IPS-NIHi7 (cell line): Measurements from ENCODE around the gene CHMP6.

ENCODE experiments used
- DNase-seq: peaks from one replicate; pipeline ENCODE4 v3.0.0; 2012; ENCODE audit warnings: mixed read lengths; ENCODE audit errors: extremely low spot score

Gene CHMP6

DNA sequence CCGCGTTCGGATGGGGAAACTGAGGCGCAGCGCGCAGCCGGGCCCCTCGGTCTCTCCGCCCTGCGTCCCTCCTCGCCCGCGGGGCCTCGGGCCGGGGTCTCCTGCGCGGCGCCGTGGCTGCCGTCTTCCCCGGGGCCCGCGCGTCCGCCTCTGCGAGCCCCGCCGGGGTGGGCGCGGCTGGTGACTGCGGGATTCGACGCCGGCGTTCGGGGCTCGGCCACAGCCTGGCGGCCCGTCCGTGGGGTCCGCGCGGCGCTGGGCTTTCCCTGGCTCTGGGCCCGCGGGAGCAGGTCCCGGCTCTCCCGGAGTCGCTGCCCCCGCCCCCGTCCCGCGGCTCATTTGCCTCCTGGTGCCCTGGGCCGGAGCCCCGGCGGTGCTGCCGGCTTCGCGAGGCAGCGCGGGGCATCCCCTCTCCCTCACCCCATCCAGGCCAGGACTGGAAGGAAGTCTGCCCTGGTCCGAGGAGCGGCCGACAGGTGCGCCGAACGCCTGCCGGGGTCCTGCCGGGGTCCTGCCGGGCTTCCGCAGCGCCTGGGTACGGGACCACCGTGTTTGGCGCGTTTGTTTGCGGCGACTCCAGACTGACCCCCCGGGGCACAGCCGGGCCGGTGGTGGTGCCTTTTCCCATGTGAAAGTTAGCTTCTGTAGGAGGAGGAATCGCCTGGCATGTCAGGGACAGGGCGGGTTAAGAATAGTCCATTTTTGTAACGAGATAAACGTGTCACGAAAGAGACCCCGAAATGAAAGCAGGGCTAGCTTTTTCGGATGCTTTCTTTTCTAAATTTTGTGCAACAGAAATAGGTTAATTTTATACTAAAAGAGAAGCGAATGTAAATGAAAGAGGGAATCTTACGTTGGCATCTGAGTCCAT lies 671 bp downstream of the CHMP6 start:
- peak; percentile 58 for DNase-seq

DNA sequence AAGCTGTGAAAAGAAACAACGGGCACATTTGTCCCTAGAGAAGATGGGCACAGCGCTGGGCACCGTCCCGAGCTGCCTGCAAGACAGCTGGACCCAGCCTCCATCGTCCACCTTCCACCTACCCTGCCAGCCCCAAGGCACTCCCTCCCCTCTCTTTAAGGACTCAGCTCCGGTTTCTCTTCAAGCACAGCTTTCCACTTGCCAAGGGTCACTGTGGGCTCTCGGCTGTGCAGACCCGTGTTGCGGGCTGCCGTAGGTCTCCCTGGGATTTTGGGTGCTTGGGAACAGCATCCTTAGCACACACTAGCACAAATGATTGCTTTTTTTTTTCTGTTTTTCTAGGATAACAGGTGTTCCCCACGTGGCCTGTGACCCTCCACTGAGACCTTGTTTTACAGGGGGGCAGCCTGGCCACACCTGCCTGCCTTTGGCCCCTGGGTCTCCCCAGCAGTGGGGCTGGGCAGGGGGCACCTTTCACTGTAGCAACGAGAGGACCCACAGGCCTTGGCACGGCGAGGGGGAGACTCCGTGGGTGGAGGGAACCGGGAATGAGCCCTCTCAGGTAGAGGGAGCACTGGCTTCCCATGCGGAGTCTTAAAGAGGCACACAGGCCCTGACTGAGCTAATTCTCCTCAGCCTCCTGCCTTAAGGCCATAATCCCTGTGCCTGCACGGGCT lies 1.4 kb downstream of the CHMP6 start:
- DNase-seq, result peak; percentile 3

DNA sequence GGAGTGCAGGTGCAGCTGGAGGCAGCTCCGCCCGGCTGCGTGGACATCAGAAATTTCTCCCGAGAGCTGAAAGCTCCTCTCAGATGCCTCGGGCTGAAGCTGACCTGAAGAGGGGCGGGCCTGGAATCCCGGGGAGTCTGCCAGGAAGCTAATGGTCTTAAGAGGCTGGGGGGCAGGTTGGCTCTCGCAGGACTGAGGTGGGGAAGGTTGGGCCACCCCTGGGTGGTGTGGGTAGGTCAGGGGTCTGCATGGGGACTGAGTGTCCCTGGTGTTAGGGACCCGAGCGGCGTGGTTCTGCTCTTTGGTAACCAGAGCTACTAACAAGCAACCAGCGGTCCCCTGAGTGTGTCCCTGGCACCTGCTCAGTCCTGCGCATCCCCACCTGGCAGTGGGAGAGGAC lies 3.5 kb downstream of the CHMP6 start:
- DNase-seq, result no peak

DNA sequence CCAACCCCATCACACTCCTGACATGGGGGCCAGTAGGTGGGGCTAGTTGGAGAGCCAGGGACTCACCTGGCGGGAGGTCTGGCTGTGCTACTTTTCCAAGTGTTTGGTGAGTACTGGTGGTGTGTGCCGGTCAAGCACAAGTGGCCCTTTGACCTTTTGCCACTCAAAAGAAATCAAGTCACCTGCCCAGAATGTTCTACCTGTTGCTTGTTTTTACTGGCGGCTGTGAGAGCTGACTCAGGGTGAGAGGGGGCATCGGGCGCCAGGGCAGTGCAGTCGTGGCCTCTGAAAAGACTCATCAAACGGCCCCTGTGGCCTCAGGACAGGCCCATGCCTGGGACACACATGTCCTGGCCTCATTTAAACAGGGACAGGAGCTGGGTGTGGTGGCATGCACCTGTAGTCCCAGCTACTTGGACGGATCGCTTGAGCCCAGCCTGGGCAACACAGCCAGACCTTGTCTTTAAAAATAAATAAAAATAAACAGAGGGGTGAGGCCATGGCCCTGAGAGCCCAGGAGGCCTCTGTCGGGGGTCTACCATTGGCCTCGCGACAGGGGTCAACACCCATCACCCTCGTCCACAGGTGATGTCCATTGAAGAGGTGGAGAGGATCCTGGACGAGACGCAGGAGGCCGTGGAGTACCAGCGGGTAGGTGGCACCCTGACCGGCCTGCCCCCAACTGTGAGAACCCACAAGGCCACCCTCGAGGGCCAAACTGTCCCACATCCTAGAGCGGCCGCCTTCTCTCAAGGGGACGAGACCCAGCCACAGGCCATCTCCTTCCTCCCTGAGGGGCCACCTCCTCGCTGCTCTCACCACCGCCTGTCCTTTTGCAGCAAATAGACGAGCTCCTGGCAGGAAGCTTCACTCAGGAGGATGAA lies 5.0 kb downstream of the CHMP6 start:
- no peak for DNase-seq

DNA sequence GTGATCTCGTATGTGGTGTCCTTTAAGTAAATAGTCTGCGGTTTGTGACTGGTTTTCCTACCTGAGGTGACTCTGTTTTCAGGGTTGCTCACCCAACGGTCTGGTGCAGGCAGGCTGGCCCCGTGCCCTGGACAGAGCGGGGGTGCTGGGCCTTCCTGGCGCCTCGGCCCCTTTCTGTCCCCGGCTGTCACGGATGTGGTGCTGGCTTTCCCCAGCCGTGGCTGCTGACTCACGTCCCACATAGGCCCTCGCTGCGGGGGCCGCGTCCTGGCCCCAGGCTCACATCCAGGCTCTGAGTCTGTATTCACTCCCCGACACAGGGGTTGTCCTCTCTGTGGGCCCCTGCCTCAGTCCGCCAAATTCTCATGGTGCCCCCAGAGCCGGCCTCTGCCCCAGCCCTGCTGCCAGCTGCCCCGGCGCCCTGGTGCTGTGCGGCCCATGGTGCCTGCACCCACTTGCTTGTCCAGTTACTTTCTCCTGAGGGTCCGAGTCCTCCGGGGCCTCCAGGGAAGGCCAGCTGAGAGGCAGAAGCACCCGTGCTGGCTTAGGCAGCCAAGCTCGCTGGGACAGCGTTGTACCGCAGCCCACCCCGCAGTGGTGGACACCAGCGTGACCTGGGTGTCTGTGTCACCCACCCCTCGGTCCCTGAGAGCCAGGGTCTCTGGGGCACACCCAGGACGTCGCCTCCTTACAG lies 5.9 kb downstream of the CHMP6 start:
- no peak for DNase-seq

DNA sequence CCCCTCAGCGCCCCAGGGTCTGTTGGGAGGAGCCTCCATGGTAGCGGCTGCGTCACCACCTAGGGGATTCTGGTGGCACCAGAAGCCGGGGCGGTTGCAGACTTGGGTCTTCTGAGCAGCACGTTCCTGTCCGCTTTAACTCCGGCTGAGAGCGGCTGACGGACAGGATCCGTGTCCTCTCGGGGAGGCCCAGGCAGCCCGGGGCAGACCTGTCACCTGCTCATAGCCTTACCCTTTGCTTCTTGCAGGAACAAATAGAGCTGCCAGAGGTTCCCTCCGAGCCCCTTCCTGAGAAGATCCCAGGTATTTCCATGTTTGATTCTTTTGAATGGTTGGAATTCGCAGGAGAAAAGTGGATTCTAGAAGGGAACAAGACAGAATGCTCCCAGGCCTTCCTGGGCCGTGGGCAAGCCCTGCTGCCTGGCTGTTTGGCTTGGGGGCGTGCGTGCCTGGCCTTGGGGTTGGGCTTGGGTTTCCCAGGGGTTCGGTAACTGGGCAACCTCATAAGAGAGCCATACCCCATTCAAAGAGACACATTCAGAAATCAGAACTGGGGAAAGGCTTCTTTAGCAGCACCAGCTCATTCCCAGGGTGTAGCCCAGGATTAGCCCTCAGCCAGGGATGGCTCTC lies 6.6 kb downstream of the CHMP6 start:
- no peak for DNase-seq

DNA sequence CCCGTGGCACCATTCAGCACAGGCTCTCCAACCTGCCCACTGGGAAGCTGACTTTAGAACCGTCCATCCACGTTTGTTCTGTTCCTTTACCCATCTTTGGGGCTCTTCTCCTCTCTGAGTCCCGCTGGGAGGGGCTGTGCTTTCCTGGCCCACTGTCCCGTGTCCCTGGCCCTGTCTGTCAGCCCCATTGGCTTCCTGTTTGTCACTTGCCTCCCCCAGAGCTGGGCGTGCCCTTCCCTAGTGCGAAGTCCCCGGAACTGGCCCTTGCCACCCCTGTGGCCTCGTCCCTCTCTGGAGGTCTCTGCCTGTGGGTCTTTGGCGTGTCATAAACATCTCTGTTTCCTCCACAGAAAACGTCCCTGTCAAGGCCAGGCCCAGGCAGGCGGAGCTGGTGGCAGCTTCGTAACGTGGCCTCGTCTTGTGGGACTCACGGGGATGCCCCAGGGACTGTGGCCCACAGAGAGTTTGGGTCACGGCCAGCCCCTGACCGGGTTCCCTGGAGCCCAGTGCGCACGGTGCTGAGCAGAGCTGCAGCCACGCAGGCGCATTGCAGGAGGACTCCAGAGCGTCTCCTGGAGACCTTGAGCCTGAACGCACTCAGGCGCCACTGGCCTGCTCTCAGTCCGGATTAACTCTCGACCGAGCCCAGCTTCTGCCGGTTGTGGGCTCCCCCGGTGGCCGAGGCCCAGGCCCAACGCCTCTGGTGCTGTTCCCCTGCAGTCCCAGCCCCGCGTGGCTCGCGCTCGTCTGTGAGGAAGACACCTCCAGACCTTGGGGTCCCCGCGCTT lies 7.3 kb downstream of the CHMP6 start:
- no peak for DNase-seq

DNA sequence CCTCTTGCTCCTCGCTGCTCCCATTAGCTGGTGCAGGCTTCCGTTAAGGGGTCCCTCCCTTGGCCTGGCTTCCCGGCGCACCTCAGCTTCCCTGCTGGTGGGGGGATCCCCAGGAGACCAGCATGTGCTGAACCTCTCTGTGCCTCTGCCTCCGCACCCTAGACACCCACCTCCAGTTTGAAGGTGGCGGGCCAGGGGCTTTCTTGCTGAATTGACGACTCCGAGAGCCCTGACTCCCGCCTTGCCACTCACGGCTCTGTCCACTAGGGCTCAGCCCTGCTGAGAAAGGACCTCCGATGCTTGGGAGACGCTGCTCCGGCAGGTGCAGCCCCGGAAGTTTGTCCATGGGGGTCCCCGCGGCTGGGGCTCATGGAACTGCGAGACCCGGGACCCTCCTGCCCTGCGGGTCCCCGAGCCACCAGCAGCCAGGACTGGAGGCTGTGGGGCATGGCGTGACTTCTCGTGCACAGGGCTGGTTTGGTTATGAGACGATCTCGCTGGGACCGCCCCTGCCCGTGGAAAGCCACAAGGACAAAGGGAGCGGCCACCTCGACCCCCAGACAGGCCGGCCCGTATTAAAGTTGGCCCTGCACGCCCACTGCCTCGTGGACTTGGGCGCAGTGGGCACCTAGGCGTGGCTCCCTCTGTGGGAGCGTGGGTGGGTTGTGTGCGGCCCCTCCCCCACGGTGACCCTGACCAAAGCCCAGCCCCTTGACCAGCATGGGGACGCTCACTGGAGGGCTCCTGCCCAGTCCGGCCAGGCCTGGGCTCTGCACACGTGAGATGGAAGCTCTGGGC lies 8.1 kb downstream of the CHMP6 start:
- no peak for DNase-seq

DNA sequence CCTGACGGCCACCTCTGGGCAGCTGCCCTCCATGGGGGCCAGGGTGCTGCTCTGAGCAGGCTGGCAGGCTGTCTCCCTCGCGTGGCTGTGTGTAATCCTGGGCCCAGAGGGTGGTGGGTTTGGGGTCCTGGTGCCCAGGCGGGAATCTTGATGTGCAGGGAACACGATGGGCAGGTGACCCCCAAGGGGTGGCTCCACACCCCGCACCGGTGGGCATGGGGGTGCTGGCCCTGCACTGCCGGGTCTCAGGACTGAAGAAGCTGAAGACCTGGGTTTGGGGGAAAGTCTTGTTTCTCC lies 8.6 kb downstream of the CHMP6 start:
- no peak for DNase-seq

DNA sequence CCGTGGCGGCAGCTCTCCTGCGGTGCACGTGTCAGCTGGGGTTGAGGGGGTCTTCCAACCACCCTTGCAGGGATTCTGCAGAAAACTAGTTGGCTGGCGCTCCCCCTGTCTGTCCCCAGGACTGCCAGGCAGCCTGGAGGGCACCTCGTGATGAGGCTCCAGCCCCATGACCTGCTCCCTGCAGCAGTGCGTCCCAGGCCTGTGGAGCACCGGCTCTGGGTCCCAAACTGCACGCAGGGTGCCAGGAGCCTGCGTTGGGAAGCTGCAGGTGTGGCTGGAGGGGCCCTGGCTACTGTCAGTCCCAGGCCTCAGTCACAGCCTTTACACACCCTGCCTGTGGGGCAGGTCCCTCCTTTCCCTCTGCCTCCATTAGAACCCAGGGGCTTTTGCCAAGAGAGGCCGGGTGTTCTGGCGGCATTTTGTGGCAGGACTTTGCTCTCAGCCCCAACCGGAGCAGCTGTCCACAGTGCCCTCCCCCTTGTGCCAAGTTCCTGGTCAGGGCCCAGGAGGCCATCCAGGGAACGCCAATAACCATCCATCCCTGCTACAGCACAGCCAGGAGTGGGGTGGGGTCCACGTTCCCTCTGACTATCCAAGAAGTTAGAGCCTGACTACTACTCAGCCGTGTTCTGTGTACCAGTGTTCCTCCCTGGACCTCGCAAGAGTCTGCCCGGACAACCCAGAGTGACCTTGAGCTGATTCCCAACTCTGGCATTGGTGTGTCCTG lies 9.2 kb downstream of the CHMP6 start:
- no peak for DNase-seq

DNA sequence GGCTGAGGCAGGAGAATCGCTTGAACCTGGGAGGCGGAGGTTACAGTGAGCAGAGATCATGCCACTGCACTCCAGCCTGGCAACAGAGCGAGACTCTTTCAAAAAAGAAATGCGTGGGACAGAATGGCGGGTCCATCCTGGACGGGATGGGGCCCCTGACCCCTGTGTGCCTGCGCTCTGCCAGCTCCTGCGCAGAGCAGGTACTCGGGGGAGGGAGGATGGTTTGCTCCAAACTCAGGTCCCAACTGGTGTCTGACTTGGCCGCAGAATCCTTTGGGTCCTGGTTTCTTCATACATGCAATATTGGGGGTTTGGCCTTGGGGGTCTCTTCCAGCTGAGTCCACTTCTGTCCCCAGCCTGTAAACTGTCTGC lies 10.4 kb downstream of the CHMP6 start:
- DNase-seq, result no peak

DNA sequence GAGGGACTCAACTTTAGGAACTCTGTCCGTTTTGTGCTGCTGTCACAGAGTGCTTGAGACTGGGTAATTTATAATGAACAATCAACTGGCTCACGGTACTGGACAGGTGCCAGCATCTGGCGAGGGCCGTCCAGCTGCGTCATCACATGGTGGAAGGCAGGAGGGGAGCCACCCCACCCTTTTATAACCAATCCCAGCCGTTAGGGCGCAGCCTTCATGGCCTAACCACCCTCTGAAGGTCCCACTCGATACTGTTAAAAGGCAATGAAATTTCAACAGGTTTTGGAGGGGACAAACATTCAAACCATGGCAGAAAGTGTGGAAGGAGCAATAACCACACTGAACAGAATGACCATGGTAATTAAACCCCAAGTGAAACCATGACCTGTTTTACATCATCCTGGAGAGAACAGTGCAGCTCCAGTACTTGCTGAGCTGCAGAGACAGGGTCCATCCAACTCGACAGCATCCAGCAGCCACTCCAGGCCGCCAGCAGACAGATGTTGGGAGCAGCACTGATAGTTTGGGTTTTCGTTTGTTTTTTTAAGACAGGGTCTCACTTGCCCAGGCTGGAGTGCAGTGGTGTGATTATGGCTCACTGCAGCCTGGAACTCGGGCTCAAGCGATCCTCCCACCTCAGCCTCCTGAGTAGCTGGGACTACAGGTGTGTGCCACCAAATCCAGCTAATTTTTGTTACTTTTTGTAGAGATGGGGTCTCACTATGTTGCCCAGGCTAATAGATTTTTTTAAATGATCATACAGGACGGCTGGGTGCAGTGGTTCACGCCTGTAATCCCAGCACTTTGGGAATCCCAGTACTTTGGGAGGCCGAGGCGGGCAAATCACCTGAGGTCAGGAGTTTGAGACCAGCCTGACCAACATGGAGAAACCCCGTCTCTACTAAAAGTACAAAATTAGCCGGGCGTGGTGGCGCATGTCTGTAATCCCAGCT lies 11.0 kb downstream of the CHMP6 start:
- no peak for DNase-seq

DNA sequence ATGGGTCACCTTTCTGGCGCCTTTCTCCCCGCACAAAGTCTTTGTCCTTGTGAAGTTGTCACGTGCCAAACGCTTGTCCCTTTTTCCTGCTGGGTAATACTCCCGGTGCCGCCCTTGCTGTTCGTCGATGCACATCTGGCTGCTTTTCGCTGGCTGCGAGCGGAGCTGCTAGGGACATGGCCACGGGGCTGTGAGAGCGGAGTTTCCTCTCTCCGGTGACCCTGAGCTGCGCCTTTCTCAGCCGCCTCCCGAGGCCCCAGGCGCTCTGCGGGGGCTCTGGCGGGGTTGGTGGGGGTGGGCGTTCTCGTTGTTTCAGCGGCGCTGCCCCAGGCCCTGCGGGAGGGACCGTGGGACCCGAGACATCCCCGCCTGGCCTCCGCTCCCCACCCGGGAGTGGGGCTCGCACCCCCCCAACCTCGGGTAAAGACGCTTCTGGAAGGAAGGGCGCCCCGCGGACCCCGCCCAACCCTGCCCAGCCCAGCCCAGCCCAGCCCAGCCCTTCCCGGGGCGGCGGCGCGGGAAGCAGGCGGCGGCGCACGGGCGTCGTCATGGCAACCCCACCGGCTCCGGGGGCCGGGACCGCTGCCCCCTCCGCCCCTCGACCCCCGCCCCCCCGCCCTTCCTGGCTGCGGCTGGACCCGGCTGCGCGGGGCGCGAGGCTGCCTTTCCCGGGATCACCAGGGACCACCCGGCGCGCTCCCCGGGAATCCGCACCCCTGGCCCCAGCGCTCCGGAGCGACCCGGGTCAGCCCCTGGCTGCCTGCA lies 12.3 kb downstream of the CHMP6 start:
- peak; percentile 61 for DNase-seq

DNA sequence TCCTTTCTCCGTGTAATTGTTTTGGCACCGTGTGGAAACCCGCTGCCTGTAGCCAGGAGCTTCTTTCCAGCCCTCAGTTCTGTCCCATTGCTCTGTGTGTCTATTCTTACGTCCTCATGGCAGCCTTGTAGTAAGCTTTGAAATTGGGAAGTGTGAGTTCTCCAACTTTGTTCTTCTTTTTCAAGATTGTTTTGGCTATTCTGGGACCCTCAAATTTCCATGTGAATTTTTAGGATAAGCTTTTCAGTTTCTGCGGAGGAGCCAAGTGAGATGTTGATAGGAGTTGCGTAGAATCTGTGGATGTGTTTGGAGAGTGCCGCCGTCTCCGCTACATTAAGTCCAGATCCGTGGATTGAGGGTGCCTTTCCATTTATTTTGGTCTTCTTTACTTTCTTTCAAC lies 15.2 kb downstream of the CHMP6 start:
- DNase-seq, result no peak

DNA sequence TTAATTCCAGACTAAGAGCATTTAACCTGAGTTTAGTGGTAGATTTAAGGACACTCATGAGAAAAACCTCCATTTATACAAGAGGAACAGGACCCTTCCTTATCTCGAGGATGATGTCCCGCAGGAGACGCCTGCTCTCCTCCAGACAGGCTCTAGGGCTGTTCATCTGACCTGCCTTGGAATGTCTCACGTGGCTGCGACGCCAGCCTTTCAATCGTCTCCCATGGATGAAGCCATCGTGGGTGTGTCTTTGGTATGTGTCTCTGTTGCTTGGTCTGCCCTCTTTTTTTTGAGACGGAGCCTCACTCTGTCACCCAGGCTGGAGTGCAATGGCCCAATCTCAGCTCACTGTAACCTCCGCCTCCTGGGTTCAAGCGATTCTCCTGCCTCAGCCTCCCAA lies 16.5 kb downstream of the CHMP6 start:
- DNase-seq, result no peak

DNA sequence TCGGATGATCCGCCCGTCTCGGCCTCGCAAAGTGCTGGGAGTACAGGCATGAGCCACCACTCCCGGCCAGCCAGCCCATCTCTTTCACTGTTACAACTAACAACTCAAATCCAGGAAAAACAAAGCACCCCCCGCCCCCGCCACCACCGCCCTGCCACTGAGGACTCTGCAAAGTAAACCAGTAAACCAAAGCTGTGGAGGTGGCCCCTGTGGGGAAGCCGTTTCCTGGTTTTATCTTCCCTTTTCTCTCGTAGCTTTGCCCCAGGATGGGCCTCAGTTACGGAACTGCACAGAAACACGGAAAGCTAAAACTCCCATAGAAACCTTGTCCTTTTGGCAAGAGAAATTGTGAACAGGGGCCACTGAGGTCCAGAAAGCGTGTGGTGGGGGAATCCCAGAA lies 17.5 kb downstream of the CHMP6 start:
- DNase-seq, result no peak

DNA sequence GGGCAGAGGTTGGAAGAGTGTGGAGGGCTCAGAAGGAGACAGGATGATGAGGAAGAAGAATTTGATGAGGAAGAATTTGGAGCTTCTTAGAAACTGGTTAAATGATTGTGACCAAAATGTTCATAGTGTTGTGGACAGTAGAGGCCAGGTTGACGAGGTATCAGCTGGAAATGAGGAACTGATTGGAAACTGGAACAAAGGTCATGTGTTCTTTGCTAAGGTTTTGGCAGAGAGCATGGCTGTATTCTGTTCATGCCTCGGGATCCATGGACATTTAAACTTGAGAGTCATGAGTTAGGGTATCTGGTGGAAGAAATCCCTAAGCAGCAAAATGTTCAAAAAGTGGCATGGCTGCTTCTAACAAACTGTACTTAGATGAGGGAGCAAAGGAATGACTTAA lies 19.3 kb downstream of the CHMP6 start:
- no peak for DNase-seq
